ENCODE results near the gene MS4A10. TPM values are rescaled to one million over a fixed set of nuclear protein-coding genes. Genes with fewer than 3 reads are reported as not detected.

The MS4A10 gene
- polyA plus RNA-seq, 3 donors = 0.11 TPM; not detected in 2

- no peak overlapping the region for H3K27ac ChIP-seq (ENCODE audit: low read depth, low read length)
- WGBS, 3 donors = 63 to 83% (median 65%) methylated on average over 14 of the region's 14 CpGs
These were observed 55.6 kb downstream of the MS4A10 start for GRCh38 chr11:60840470-60841430.

DNA sequence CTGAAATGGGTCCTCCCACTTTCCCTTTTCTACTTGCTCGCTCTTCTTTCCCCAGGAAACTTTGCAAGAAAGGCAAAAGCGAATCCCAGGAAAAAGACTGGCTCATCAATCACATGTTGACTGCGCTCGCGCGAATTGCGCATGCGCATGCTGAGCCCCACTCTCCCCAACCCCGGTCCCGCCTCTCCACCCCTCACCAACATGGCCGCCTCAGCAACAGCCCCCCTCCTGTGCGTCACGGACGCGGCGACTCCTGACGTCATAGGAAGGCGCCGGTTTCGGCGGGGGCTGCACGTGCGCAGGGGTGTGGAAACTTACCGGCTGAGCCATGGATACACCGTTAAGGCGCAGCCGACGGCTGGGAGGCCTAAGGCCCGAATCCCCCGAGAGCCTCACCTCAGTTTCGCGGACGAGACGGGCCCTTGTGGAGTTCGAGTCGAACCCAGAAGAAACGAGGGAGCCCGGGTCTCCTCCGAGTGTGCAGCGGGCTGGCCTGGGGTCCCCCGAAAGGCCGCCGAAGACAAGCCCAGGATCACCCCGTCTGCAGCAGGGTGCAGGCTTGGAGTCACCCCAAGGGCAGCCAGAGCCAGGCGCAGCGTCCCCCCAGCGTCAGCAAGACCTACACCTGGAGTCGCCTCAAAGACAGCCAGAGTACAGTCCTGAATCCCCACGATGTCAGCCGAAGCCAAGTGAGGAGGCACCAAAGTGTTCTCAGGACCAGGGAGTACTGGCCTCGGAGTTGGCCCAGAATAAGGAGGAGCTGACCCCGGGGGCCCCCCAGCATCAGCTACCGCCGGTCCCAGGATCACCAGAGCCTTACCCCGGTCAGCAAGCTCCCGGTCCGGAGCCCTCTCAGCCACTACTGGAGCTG, 56.9 kb downstream of the MS4A10 start, which contains the start of gene CCDC86:
Gene CCDC86, plus strand, starts transcription at position 317 of the 871 bp plus-strand sequence. Its CDS starts 12 bp downstream, at position 329.
- H3K27ac ChIP-seq (ENCODE audit: low read depth, low read length) = no peak within 1 kb of the TSS
- WGBS, 3 donors = 0 to 1% (median 0%) methylated on average over 57 of the region's 57 CpGs

DNA sequence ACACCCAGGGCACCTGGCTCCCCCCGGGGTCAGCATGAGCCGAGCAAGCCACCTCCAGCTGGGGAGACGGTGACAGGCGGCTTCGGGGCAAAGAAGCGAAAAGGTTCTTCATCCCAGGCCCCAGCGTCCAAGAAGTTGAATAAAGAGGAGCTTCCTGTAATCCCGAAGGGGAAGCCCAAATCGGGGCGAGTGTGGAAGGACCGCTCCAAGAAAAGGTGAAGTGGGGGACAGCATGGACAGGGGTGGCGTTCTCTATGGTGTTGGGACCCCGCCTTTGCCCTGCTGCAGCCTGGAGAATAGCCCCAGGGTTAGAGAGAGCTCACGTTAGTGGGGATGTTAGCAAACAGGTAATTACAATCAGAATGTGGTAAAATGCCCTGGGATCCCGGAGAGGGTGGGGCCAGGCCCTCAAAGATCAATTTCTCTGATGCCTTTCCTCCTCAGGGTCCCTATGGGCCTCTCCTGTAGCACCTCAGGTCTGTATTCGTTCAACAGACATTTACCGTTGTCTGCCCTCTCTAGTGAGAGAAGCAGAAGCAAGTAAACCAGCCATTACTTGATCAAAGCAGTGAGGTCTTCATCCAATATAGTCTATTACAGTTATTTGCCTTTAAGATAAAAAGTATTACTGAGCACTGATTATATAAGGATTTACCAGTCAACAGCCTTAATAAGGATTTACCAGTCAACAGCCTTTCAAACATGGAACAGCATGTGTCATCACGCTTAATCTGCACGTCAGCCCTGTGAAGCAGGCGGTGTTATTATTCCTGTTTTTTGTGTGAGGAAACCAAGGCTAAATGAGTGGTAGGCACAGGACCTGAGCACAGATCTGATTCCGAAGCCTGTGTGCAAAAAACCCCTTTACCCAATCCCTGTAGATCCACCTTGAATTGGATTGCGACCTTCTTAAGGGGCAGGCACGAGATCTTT, 57.8 kb downstream of the MS4A10 start:
- 9 to 15% (median 12%) methylated on average over 23 of the region's 23 CpGs for WGBS, 3 donors
- H3K27ac ChIP-seq (ENCODE audit: low read depth, low read length) = no peak overlapping the region

DNA sequence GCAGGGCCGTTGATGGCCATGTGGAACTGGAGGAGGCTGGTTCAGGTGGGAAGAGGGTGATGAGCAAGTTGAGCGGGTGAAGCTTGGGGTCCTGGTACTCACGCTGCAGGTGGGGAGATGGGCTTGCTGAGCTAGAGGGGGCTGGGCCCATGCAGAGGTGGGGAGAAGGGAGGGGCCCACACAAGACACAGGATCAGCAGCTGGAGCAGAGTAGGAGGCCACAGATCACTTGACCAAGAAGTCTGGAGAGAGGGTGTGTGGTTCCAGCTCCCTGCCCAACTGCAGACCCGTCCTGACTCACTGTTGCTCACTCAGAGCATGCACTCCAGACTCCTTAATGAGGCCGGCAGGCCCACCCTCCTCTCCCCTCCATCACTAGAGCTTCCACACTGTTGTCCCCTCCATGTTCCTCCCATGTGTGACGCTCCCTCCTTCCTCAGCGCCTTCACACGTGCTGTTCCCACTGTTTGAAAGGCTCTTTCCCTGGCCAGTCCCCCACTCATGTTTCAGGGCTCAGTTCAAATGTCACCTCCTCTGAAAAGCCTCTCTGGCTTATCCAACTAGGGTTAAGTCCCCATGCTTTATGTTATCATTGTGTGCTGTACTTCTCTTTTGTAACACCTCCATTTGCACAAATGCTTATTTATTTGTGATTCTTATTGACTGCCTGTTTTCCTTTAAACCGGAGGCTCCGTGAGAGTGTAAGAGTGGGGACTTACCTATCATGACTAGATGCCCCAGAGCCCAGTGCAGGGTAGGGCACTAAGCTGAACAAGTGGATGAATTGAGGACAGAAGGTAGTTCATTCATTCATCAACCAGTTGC, 59.1 kb downstream of the MS4A10 start:
- H3K27ac ChIP-seq (ENCODE audit: low read depth, low read length) = no peak overlapping the region
- WGBS, 3 donors = 49 to 68% (median 55%) methylated on average over 10 of the region's 10 CpGs

DNA sequence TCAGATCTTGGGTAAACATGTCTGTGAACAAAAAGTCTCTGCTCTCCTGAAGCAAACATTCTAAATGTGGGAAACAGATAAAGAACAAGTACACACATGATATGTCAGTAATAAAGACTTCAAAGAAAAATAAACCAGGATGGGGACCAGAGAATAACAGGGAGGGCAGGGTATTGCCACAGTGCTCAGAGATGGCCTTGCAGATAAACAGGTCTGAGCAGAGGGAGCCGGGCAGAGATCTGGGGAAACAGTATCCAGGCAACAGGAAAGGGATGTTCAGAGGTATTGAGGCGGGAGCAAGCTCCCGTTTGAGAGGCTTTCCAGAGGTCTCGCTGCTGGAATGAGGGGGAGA, 59.7 kb downstream of the MS4A10 start:
- 39 to 51% (median 47%) methylated on average over 4 of the region's 4 CpGs for WGBS, 3 donors

DNA sequence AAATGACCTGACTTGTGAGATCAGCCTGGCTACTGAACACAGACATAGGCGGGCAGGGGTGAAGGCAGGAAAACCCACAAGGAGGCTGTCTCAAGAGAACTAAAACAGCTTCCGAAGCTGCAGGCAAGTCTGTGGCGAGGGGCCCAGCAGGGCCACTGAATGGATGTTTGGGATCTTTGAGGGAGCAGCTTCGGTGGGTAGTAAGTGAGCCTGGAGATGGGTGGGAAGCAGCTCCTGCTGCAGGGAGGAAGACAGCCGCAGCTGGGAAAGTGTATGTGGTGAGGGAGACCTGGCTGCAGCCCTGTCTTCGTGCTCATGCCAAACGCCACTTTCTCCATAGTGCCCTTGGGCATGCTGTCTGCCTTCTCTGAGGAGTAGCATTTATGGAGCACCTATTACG, 60.2 kb downstream of the MS4A10 start:
- 80 to 89% (median 83%) methylated on average over 8 of the region's 8 CpGs for WGBS, 3 donors

More for the DNA sequence above, 59.7 kb downstream of the MS4A10 start:
- H3K27ac ChIP-seq (ENCODE audit: low read depth, low read length) = no peak overlapping the region

DNA sequence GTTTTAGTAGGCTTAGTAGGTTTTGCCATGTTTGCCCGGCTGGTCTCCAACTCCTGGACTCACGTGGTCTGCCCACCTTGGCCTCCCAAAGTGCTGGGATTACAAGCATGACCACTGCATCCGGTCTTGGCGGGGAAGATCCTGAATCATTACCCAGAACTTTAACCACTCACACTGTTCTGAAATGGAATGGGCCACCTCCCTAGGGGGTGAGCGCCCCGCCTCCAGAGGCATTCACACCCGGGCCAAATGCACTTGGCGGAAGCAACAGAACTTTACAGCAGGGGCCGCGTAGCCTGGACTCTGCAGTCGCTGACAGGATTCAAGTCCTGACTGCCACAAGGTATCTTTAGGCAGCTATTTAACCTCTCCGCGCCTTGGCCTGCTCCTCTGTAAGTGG, 62.1 kb downstream of the MS4A10 start:
- 71 to 83% (median 75%) methylated on average over 13 of the region's 13 CpGs for WGBS, 3 donors
- no peak overlapping the region for H3K27ac ChIP-seq (ENCODE audit: low read depth, low read length)

More for the DNA sequence above, 60.2 kb downstream of the MS4A10 start:
- no peak overlapping the region for H3K27ac ChIP-seq (ENCODE audit: low read depth, low read length)

DNA sequence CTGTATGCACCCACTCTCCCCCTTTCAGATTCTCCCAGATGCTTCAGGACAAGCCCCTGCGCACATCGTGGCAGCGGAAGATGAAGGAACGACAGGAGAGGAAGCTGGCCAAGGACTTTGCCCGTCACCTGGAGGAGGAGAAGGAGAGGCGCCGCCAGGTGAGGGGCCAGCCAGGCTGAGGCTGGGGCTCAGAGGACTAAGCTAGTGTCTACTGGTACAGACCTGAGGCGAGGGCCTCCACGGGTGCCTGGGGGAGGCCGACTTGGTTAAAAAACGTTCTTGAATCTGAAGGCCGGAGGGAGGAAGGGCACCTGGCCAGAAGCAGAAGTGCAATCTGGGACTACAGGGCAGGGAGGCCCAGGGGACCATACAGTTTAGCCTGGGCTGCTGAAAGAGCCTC, 62.8 kb downstream of the MS4A10 start:
- no peak overlapping the region for H3K27ac ChIP-seq (ENCODE audit: low read depth, low read length)
- WGBS, 3 donors = 84 to 87% (median 84%) methylated on average over 12 of the region's 12 CpGs

DNA sequence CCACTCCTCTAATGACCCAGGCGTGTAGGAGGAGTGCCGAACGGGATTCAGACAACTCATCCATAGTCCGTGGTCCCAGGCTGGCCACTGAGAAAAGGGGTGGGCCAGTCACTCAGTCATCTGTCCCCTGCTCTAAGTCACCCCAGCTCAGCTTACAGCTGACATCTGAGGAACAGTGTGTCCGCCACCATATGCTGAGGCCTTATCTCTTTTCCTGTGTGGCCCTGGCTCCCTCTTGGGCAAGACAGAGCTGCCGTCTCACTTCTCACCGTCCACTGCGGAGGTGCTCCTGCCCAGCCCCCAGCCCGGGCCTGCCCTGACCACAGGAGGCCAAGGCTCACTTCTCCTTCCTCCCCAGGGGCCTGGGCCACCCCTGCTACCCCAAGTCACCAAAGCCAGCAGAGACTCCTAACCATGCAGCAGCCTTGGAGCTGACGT, 63.6 kb downstream of the MS4A10 start:
- WGBS, 3 donors = 74 to 93% (median 80%) methylated on average over 10 of the region's 10 CpGs

GRCh38 chr11:60849641-60850520, 64.7 kb downstream of the MS4A10 start:
- 89 to 92% (median 89%) methylated on average over 29 of the region's 29 CpGs for WGBS, 3 donors
- no peak overlapping the region for H3K27ac ChIP-seq (ENCODE audit: low read depth, low read length)

More for the DNA sequence above, 63.6 kb downstream of the MS4A10 start:
- H3K27ac ChIP-seq (ENCODE audit: low read depth, low read length) = no peak overlapping the region

Other genes with a start within 250 kb of the MS4A10 start
- under 1 TPM in 2 of 3 donors, not detected in 1; 0.37 to 0.44 TPM for gene MS4A8, start 85.7 kb upstream of the MS4A10 start, polyA plus RNA-seq
- not detected for gene MS4A18, start 60.6 kb upstream of the MS4A10 start, polyA plus RNA-seq
- gene MS4A15, start 28.5 kb upstream of the MS4A10 start, polyA plus RNA-seq = under 1 TPM in 1 of 3 donors, not detected in 2; 0.03 TPM
- 10 to 100 TPM; 11.6 to 34.7 (median 13.8) TPM for gene CCDC86, start 56.8 kb downstream of the MS4A10 start, polyA plus RNA-seq
- under 1 TPM in 2 of 3 donors, not detected in 1; 0.22 to 0.81 TPM for gene PTGDR2, start 70.6 kb downstream of the MS4A10 start, polyA plus RNA-seq
- 1 to 10 TPM in 1 of 3 donors, under 1 TPM in 2; 0.33 to 1.5 (median 0.79) TPM for gene ZP1, start 82.2 kb downstream of the MS4A10 start, polyA plus RNA-seq
- 10 to 100 TPM; 42.5 to 61.4 (median 59.6) TPM for gene PRPF19, start 121.3 kb downstream of the MS4A10 start, polyA plus RNA-seq
- gene TMEM109, start 128.8 kb downstream of the MS4A10 start, polyA plus RNA-seq = 100 to 1,000 TPM in 1 of 3 donors, 10 to 100 TPM in 2; 58.2 to 107 (median 83.5) TPM
- 10 to 100 TPM in 1 of 3 donors, 1 to 10 TPM in 2; 5.1 to 11.1 (median 7.0) TPM for gene TMEM132A, start 139.1 kb downstream of the MS4A10 start, polyA plus RNA-seq
- 10 to 100 TPM in 2 of 3 donors, 1 to 10 TPM in 1; 6.0 to 43.4 (median 23.8) TPM for gene SLC15A3, start 166.8 kb downstream of the MS4A10 start, polyA plus RNA-seq
- gene CD6, start 186.3 kb downstream of the MS4A10 start, polyA plus RNA-seq = 1 to 10 TPM in 1 of 3 donors, under 1 TPM in 2; 0.45 to 1.7 (median 0.82) TPM